SK-N-MC (cell line): Measurements from ENCODE around the gene TGFBRAP1.

ENCODE experiments used
- DNase-seq: peaks from one replicate; pipeline ENCODE4 v3.0.0-alpha.2; 2011; ENCODE audit warnings: low read depth, low spot score
- H3K27ac ChIP-seq: fragments of 200-600 bp; sonication (generic); 2 replicates; pipeline ENCODE4 v1.5.1; 2016; ENCODE audit warnings: mixed run types
- H3K36me3 ChIP-seq: fragments of 200-600 bp; sonication (generic); 2 replicates; pipeline ENCODE4 v1.6.1; 2017; ENCODE audit warnings: antibody characterized with exemption, low read length, mixed read lengths; ENCODE audit not compliant: insufficient read depth
- H3K4me3 ChIP-seq: fragments of 200-600 bp; sonication (generic); 2 replicates; pipeline ENCODE4 v1.5.1; 2016
- H3K9ac ChIP-seq: fragments of 200-600 bp; sonication (generic); 2 replicates; pipeline ENCODE4 v1.8.0; 2017; ENCODE audit warnings: mixed run types, mixed read lengths; ENCODE audit not compliant: insufficient read length
- H3K9me3 ChIP-seq: fragments of 200-600 bp; sonication (generic); 2 replicates; pipeline ENCODE4 v1.6.1; 2017; ENCODE audit warnings: low read depth, mild to moderate bottlenecking, antibody characterized with exemption, low read length, moderate library complexity, mixed read lengths
- EZH2 ChIP-seq: fragments of 200-600 bp; sonication (generic); IDR thresholded peaks from one replicate; pipeline ENCODE4 v1.6.1; 2017; ENCODE audit warnings: antibody characterized with exemption
- FOXP2 ChIP-seq: optimal IDR thresholded peaks from 2 replicates; pipeline ENCODE3; 2011; ENCODE audit warnings: mild to moderate bottlenecking, moderate library complexity; ENCODE audit not compliant: insufficient read depth; ENCODE audit errors: extremely low read length, control extremely low read depth
- POLR2AphosphoS5 ChIP-seq: IDR thresholded peaks from 2 replicates; pipeline ENCODE4 v1.6.1; 2012; ENCODE audit warnings: mild to moderate bottlenecking, low read depth, low read length, borderline replicate concordance

Gene TGFBRAP1

GRCh38 chr2:105288133-105288532 is 41.4 kb downstream of the TGFBRAP1 start:
- no peak overlapping the region for H3K9ac ChIP-seq
- DNase-seq, result no peak
- TF ChIP-seq FOXP2, result no peak
- TF ChIP-seq EZH2, result no peak
- no peak for TF ChIP-seq POLR2AphosphoS5

GRCh38 chr2:105287692-105288091 is 41.8 kb downstream of the TGFBRAP1 start:
- no peak overlapping the region for H3K4me3 ChIP-seq
- no peak overlapping the region for H3K27ac ChIP-seq
- no peak overlapping the region for H3K9ac ChIP-seq
- H3K36me3 ChIP-seq, result peaks cover 20% of the 10 kb centered on the region
- TF ChIP-seq EZH2 (no peak), FOXP2 (no peak), POLR2AphosphoS5 (no peak)
- DNase-seq, result no peak
- no peaks in the 10 kb centered on the region for H3K9me3 ChIP-seq

More at GRCh38 chr2:105288133-105288532, 41.4 kb downstream of the TGFBRAP1 start:
- Histone ChIP-seq H3K9me3 (no peaks in the 10 kb centered on the region), H3K4me3 (no peak overlapping the region), H3K27ac (no peak overlapping the region), H3K36me3 (peaks cover 20% of the 10 kb centered on the region)

- peaks cover 15% of the 10 kb centered on the region; the same call in 1 of the 2 replicates for H3K36me3 ChIP-seq
Measured at GRCh38 chr2:105283532-105283931, 46.0 kb downstream of the TGFBRAP1 start.

GRCh38 chr2:105280281-105280680 is 49.3 kb downstream of the TGFBRAP1 start:
- no peak overlapping the region for H3K4me3 ChIP-seq
- H3K9ac ChIP-seq, result no peak overlapping the region
- no peak overlapping the region for H3K27ac ChIP-seq
- H3K36me3 ChIP-seq, result peaks cover 13% of the 10 kb centered on the region; the same call in 1 of the 2 replicates
- H3K9me3 ChIP-seq, result no peaks in the 10 kb centered on the region
- no peak for DNase-seq
- TF ChIP-seq FOXP2 (no peak), POLR2AphosphoS5 (no peak)

More at GRCh38 chr2:105283532-105283931, 46.0 kb downstream of the TGFBRAP1 start:
- Histone ChIP-seq H3K27ac (no peak overlapping the region), H3K9me3 (no peaks in the 10 kb centered on the region), H3K4me3 (no peak overlapping the region), H3K9ac (no peak overlapping the region)
- TF ChIP-seq FOXP2 (no peak), EZH2 (no peak), POLR2AphosphoS5 (no peak)
- no peak for DNase-seq

DNA sequence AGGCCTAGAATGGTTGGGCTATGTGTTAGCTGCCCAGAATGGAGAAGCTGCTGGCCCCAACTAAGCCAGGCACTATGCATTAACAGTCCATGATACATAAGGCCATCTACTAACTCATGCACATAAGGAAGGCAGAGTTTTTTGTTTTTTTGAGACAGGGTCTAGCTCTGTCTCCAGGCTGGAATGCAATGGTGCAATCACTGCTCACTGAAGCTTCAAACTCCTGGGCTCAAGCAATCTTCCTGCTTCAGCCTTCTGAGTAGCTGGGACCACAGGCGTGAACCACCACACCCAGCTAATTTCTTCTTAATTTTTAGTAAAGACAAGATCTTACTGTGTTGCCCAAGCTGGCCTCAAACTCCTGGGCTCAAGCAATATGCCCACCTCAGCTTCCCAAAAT is 50.4 kb downstream of the TGFBRAP1 start:
- peaks cover 19% of the 10 kb centered on the region; the same call in 1 of the 2 replicates for H3K36me3 ChIP-seq
- no peak overlapping the region for H3K9ac ChIP-seq
- no peak overlapping the region for H3K4me3 ChIP-seq
- H3K27ac ChIP-seq, result no peak overlapping the region
- DNase-seq, result no peak
- TF ChIP-seq POLR2AphosphoS5 (no peak), EZH2 (no peak), FOXP2 (no peak)
- no peaks in the 10 kb centered on the region for H3K9me3 ChIP-seq

- Histone ChIP-seq H3K36me3 (peaks cover 19% of the 10 kb centered on the region; the same call in 1 of the 2 replicates), H3K9me3 (no peaks in the 10 kb centered on the region), H3K27ac (no peak overlapping the region), H3K9ac (no peak overlapping the region), H3K4me3 (no peak overlapping the region)
- no peak for TF ChIP-seq FOXP2
- TF ChIP-seq EZH2, result no peak
- DNase-seq, result no peak
Measured at GRCh38 chr2:105278654-105279053, 50.9 kb downstream of the TGFBRAP1 start.

DNA sequence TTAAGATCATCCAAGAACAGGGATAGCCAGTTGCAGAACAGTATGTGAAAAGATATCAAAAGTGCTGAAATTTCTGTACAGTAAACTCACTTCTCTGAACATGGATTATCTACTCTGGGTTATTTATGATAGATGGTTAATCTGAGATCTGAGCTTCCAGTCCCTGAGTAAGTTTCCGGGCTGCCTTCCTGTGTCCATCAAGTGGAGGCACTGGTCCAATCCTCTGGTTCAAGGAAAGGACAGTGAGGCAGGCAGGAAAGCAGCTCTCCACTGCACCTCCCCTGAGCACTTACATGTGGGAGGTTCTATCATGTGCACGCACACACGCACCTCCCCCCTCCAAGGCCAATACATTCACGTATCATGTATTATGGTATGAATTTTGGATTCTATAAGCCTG is 55.5 kb downstream of the TGFBRAP1 start:
- TF ChIP-seq POLR2AphosphoS5 (no peak), EZH2 (no peak), FOXP2 (no peak)
- Histone ChIP-seq H3K27ac (no peak overlapping the region), H3K36me3 (peaks cover 24% of the 10 kb centered on the region), H3K4me3 (no peak overlapping the region), H3K9ac (no peak overlapping the region), H3K9me3 (no peaks in the 10 kb centered on the region)
- no peak for DNase-seq

- no peak for DNase-seq
- Histone ChIP-seq H3K4me3 (no peak overlapping the region), H3K9ac (no peak overlapping the region), H3K9me3 (no peaks in the 10 kb centered on the region), H3K36me3 (peaks cover 26% of the 10 kb centered on the region), H3K27ac (no peak overlapping the region)
- TF ChIP-seq FOXP2 (no peak), POLR2AphosphoS5 (no peak), EZH2 (no peak)
Measured at GRCh38 chr2:105272176-105272575, 57.4 kb downstream of the TGFBRAP1 start.

DNA sequence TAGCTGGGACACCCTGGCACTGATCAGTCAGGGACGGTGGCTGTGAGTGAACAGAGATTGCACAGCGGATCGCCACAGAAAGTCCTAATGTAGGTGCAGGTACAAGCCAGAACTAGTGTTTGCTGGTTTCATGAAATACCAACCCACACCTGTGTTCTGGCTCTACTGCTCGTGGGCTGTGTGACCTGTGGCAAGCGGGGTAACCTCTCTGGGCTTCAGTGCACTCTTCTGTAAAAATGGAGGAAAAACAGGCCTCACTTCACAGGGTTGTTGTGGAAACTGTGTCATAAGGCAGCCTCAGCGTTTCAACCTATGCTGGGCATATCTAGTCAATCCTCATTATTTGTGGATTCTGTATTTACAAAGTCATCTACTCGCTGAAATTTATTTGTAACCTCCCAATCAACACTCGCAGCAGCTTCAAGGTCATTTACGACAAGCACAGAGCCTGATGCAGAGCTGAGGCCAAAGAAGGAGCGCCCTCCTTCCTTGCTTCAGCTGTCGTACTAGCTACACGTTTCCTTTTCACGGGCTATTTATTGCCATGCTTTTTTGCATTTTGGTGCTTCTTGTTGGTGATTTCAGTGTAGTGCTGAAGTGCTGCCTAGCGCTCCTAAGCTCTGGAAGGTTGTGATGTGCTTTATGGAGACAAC is 58.0 kb downstream of the TGFBRAP1 start:
- no peak for DNase-seq
- Histone ChIP-seq H3K36me3 (peaks cover 29% of the 10 kb centered on the region), H3K9ac (no peak overlapping the region), H3K4me3 (no peak overlapping the region), H3K27ac (no peak overlapping the region), H3K9me3 (no peaks in the 10 kb centered on the region)
- no peak for TF ChIP-seq EZH2
- TF ChIP-seq FOXP2, result no peak
- no peak for TF ChIP-seq POLR2AphosphoS5
